Ovary (tissue), 3 donors: ENCODE data around the gene POU4F1.

Experiments used
- POLR2A ChIP-seq: fragments of 450-650 bp; IDR thresholded peaks from one replicate; pipeline ENCODE4 v1.6.1; 2017; ENCODE audit warnings: antibody characterized with exemption, mild to moderate bottlenecking, moderate library complexity
- TF ChIP-seq, protein P1 (sequence below), 3 donors: fragments of 450-650 bp in 2 of 3; fragments of 200-600 bp in 1 of 3; IDR thresholded peaks; one replicate each; pipeline versions ENCODE4 v1.5.1 to v1.8.0; 2016 to 2022; ENCODE audit warnings: antibody characterized with exemption in 3 of 3, mild to moderate bottlenecking in 1 of 3
- donor health status: DM: no; HTN: no; CAD: no.

DNA sequence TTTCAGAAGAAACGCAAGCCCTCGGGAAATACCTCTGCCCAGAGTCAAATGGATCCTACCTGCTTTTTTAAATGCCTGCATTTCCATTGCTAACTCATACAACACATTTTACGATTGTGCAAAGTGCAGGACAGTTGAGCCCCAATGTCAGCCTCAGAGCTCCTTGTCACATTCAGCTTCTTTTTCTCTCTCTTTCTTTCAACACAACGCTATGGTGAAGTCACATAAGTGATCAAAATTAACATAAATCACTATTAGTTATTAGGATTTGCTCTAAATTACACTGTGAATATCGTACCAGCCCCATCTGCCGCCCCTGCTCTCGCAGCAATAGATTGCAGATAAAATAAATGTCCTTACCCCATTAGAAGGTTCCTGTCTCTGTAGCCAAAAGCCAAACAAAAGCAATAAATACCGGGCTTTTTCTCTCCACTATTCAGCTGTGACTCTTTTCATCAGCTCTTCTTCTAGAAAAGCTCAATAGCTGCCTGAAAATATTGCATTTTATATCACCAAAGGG is 8.8 kb downstream of the POU4F1 start:
- TF ChIP-seq, protein P1, sequence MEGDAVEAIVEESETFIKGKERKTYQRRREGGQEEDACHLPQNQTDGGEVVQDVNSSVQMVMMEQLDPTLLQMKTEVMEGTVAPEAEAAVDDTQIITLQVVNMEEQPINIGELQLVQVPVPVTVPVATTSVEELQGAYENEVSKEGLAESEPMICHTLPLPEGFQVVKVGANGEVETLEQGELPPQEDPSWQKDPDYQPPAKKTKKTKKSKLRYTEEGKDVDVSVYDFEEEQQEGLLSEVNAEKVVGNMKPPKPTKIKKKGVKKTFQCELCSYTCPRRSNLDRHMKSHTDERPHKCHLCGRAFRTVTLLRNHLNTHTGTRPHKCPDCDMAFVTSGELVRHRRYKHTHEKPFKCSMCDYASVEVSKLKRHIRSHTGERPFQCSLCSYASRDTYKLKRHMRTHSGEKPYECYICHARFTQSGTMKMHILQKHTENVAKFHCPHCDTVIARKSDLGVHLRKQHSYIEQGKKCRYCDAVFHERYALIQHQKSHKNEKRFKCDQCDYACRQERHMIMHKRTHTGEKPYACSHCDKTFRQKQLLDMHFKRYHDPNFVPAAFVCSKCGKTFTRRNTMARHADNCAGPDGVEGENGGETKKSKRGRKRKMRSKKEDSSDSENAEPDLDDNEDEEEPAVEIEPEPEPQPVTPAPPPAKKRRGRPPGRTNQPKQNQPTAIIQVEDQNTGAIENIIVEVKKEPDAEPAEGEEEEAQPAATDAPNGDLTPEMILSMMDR (IDR thresholded peaks at IDR 0.05), result no peak
- TF ChIP-seq POLR2A, result no peak
